Activated CD8-positive, alpha-beta memory T cell treated with anti-CD3 and anti-CD28 coated beads, Interleukin-2, amount 10 ng/mL, durations not matched to agents 7 days and 5 days (primary cell): ENCODE data around the gene LRMDA. TPM values are rescaled to one million over a fixed set of nuclear protein-coding genes. Genes with fewer than 3 reads are reported as not detected.

Source experiments
- ATAC-seq: fragments of 150-1000 bp; cut with Tn5 transposase; one replicate; pipeline ENCODE4 v1.10.0; 2021; ENCODE audit warnings: moderate library complexity
- CTCF ChIA-PET: fragments of 350-600 bp; sonication (Branson Sonifier 250); formaldehyde crosslinking; loops from one replicate; lab custom pipeline; 2021; ENCODE audit warnings: antibody characterized with exemption; lab: Charles Lee
- DNase-seq: peaks from one replicate; pipeline ENCODE4 v3.0.0-alpha.2; 2020
- H3K27ac Mint-ChIP-seq: one replicate; pipeline ENCODE4 v1.8.0; 2021; ENCODE audit warnings: mild to moderate bottlenecking, mixed read lengths
- H3K27me3 Mint-ChIP-seq: one replicate; pipeline ENCODE4 v1.8.0; 2021; ENCODE audit warnings: mixed read lengths
- H3K36me3 Mint-ChIP-seq: one replicate; pipeline ENCODE4 v1.8.0; 2021; ENCODE audit warnings: mild to moderate bottlenecking, mixed read lengths
- H3K4me1 Mint-ChIP-seq: one replicate; pipeline ENCODE4 v1.8.0; 2021; ENCODE audit warnings: mixed read lengths
- H3K4me3 Mint-ChIP-seq: one replicate; pipeline ENCODE4 v1.8.0; 2021; ENCODE audit warnings: mild to moderate bottlenecking, moderate library complexity, mixed read lengths
- H3K9me3 Mint-ChIP-seq: one replicate; pipeline ENCODE4 v1.8.0; 2022; ENCODE audit warnings: low read depth, mixed read lengths
- total RNA-seq, 2 experiments: library from RNA; stranded (reverse); gene quantifications; one replicate each; pipeline ENCODE4 v1.2.3, GENCODE V29; 2021

LRMDA gene
- total RNA-seq, 2 experiments from 2014 or later, result not detected

- CTCF ChIA-PET, result no interaction called here
- no peaks in the 10 kb centered on the region for H3K27me3 Mint-ChIP-seq
- peaks cover 4% of the 10 kb centered on the region for H3K9me3 Mint-ChIP-seq
- no peak overlapping the region for H3K27ac Mint-ChIP-seq
- H3K4me1 Mint-ChIP-seq, result no peaks in the 10 kb centered on the region
- no peak overlapping the region for H3K4me3 Mint-ChIP-seq
- ATAC-seq (no peak), DNase-seq (no peak)
- H3K36me3 Mint-ChIP-seq, result no peaks in the 10 kb centered on the region
Observed at GRCh38 chr10:76067447-76067846, 636.0 kb downstream of the LRMDA start.

DNA sequence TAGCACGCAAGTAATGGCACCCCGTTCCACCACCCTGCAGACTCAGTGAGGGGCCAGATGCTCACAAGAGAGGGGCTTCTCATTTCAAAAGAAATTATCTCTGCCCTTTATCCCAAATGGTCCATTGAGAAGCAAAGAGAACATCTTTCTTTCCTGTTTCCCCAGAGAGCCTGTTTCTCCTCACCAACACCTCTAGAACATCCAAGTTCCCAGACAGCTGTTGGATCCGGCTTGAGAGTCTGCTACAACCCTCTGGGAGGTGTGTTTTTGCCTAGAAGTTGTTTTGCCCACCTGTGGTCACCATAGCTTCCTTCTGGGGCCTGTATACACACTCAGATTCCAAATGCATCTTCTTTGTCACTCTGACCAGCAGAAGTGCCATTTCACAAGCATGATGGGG lies 637.4 kb downstream of the LRMDA start:
- H3K27ac Mint-ChIP-seq, result no peak overlapping the region
- CTCF ChIA-PET, result no interaction called here
- no peak for ATAC-seq
- H3K27me3 Mint-ChIP-seq, result no peaks in the 10 kb centered on the region
- no peak overlapping the region for H3K4me3 Mint-ChIP-seq
- no peaks in the 10 kb centered on the region for H3K36me3 Mint-ChIP-seq
- peaks cover 4% of the 10 kb centered on the region for H3K9me3 Mint-ChIP-seq
- no peak for DNase-seq
- no peaks in the 10 kb centered on the region for H3K4me1 Mint-ChIP-seq

- no peaks in the 10 kb centered on the region for H3K36me3 Mint-ChIP-seq
- CTCF ChIA-PET, result no interaction called here
- no peaks in the 10 kb centered on the region for H3K27me3 Mint-ChIP-seq
- ATAC-seq, result no peak
- no peaks in the 10 kb centered on the region for H3K4me1 Mint-ChIP-seq
- DNase-seq, result no peak
- no peak overlapping the region for H3K27ac Mint-ChIP-seq
- H3K4me3 Mint-ChIP-seq, result no peak overlapping the region
- H3K9me3 Mint-ChIP-seq, result peaks cover 4% of the 10 kb centered on the region
Observed at GRCh38 chr10:76070916-76071315, 639.5 kb downstream of the LRMDA start.

DNA sequence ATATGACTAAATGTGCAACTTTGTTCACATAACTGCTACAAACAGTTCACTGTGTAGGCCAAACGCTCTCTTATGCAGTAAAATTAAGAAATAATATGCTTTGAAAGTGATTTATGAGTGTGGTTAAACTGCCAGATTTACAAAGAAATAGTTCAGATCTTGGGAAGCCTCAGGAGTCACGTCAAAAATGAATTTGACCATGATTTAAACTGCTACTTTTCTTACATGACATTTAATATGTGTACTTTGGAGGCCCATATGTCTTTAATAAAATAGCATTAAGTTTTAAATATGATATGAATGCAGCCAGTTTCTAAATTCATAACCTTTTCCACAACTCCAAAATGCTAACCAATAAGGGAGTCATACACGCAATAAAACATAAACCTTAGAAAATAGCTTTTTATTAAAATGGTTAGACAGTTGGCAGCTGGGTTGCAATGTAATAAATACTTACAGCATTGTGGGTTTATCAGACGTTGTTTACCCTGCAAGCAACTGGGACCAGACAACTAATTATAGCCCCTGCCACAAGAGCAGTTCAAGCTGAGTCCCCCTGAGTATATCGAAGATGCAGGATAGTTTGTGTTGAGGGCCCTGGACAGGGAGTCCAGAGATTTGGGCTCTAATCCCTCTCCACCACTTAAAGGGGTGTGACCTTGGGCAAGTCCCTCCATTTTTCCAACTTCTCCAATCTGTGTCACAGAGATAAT lies 640.4 kb downstream of the LRMDA start:
- CTCF ChIA-PET, result no interaction called here
- Mint-ChIP-seq H3K4me3 (no peak overlapping the region), H3K9me3 (peaks cover 4% of the 10 kb centered on the region), H3K36me3 (no peaks in the 10 kb centered on the region), H3K27ac (no peak overlapping the region), H3K27me3 (no peaks in the 10 kb centered on the region), H3K4me1 (no peaks in the 10 kb centered on the region)
- ATAC-seq (no peak), DNase-seq (no peak)

DNA sequence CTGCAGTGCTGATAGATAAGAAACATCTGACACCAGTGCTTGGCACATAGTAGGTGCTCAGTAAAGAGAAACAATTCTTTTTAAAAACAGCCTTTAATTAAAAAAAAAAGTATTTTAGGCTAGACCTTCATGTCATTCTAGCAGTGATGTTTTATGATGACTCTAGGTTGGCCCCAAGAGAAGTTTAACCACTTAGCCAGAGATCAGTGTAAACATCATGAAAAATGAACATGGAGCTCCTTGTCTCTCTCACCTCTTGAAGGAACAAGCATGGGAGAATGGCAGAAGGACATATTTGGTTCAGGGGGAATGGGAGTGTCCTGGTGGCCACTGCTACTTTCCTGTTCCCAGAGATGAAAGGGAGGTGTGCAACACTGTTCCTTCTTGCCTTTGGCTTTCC lies 641.0 kb downstream of the LRMDA start:
- ATAC-seq, result no peak
- no peak for DNase-seq
- CTCF ChIA-PET, result no interaction called here
- no peaks in the 10 kb centered on the region for H3K27me3 Mint-ChIP-seq
- no peaks in the 10 kb centered on the region for H3K36me3 Mint-ChIP-seq
- no peak overlapping the region for H3K4me3 Mint-ChIP-seq
- H3K4me1 Mint-ChIP-seq, result no peaks in the 10 kb centered on the region
- H3K27ac Mint-ChIP-seq, result no peak overlapping the region
- H3K9me3 Mint-ChIP-seq, result peaks cover 4% of the 10 kb centered on the region

- no peaks in the 10 kb centered on the region for H3K27me3 Mint-ChIP-seq
- no peak for ATAC-seq
- no peak for DNase-seq
- CTCF ChIA-PET, result no interaction called here
- no peaks in the 10 kb centered on the region for H3K4me1 Mint-ChIP-seq
- no peak overlapping the region for H3K27ac Mint-ChIP-seq
- no peaks in the 10 kb centered on the region for H3K36me3 Mint-ChIP-seq
- H3K4me3 Mint-ChIP-seq, result no peak overlapping the region
- H3K9me3 Mint-ChIP-seq, result peaks cover 4% of the 10 kb centered on the region
Observed at GRCh38 chr10:76073524-76073923, 642.1 kb downstream of the LRMDA start.

DNA sequence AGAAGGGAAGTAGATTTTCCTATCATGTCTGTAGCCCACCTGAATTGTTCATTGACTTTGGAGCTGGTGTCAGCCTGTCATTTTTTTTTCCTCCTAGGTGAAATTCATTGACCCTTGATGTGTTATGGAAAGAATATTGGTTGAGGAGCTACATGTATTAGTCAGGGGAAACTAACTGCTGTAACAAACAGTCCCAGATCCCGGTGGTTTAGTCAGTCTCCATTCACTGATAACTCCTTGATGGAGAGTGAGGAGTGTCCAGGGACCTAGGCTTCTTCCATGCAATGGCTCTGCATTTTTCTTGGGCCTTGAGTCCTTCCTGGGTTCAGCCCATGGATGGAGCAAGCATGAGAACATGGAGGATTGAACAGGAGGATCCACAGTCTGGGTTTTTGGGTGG lies 643.2 kb downstream of the LRMDA start:
- DNase-seq (no peak), ATAC-seq (no peak)
- H3K27ac Mint-ChIP-seq, result no peak overlapping the region
- no peaks in the 10 kb centered on the region for H3K27me3 Mint-ChIP-seq
- no peaks in the 10 kb centered on the region for H3K4me1 Mint-ChIP-seq
- CTCF ChIA-PET, result no interaction called here
- H3K4me3 Mint-ChIP-seq, result no peak overlapping the region
- H3K9me3 Mint-ChIP-seq, result no peaks in the 10 kb centered on the region
- H3K36me3 Mint-ChIP-seq, result no peaks in the 10 kb centered on the region

- H3K9me3 Mint-ChIP-seq, result no peaks in the 10 kb centered on the region
- ATAC-seq, result no peak
- no peak for DNase-seq
- H3K4me1 Mint-ChIP-seq, result no peaks in the 10 kb centered on the region
- CTCF ChIA-PET, result no interaction called here
- no peaks in the 10 kb centered on the region for H3K36me3 Mint-ChIP-seq
- no peaks in the 10 kb centered on the region for H3K27me3 Mint-ChIP-seq
- no peak overlapping the region for H3K4me3 Mint-ChIP-seq
- H3K27ac Mint-ChIP-seq, result no peak overlapping the region
Observed at GRCh38 chr10:76080451-76080850, 649.0 kb downstream of the LRMDA start.

GRCh38 chr10:76080991-76081390 lies 649.6 kb downstream of the LRMDA start:
- Mint-ChIP-seq H3K36me3 (no peaks in the 10 kb centered on the region), H3K4me3 (no peak overlapping the region), H3K27ac (no peak overlapping the region), H3K4me1 (no peaks in the 10 kb centered on the region), H3K27me3 (no peaks in the 10 kb centered on the region), H3K9me3 (no peaks in the 10 kb centered on the region)
- ATAC-seq (no peak), DNase-seq (no peak)
- CTCF ChIA-PET, result no interaction called here

- Mint-ChIP-seq H3K4me3 (no peak overlapping the region), H3K4me1 (no peaks in the 10 kb centered on the region), H3K27me3 (no peaks in the 10 kb centered on the region), H3K36me3 (no peaks in the 10 kb centered on the region), H3K9me3 (no peaks in the 10 kb centered on the region), H3K27ac (no peak overlapping the region)
- DNase-seq, result no peak
- CTCF ChIA-PET, result no interaction called here
- no peak for ATAC-seq
Observed at GRCh38 chr10:76082232-76082631, 650.8 kb downstream of the LRMDA start.

DNA sequence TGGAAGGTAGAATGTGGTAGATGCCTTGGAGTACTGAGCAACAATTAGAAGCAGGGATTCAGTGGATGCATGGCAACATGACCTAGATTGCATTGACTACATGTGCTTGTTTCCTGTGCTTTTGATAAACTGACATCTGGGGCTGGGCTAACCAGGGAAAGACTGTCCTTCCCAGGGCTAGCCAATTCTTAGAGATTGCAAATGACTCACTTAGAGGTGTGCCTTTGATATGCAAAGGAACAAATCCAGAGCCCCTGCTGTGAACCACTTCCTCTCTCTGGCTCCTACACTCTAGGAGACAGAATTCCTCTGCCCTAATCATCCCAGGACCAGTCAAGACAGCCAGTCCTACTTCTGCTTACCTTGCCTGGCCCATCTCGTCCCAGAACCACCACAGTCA lies 651.5 kb downstream of the LRMDA start:
- CTCF ChIA-PET, result no interaction called here
- Mint-ChIP-seq H3K9me3 (no peaks in the 10 kb centered on the region), H3K4me1 (no peaks in the 10 kb centered on the region), H3K36me3 (no peaks in the 10 kb centered on the region), H3K4me3 (no peak overlapping the region), H3K27ac (no peak overlapping the region), H3K27me3 (no peaks in the 10 kb centered on the region)
- DNase-seq (no peak), ATAC-seq (no peak)

- H3K9me3 Mint-ChIP-seq, result no peaks in the 10 kb centered on the region
- no peak for ATAC-seq
- CTCF ChIA-PET, result no interaction called here
- no peaks in the 10 kb centered on the region for H3K4me1 Mint-ChIP-seq
- H3K4me3 Mint-ChIP-seq, result no peak overlapping the region
- no peaks in the 10 kb centered on the region for H3K27me3 Mint-ChIP-seq
- DNase-seq, result no peak
- H3K27ac Mint-ChIP-seq, result no peak overlapping the region
- no peaks in the 10 kb centered on the region for H3K36me3 Mint-ChIP-seq
Observed at GRCh38 chr10:76085002-76085816, 653.8 kb downstream of the LRMDA start.

GRCh38 chr10:76085817-76086167 lies 654.4 kb downstream of the LRMDA start:
- ATAC-seq (no peak), DNase-seq (no peak)
- no peak overlapping the region for H3K4me3 Mint-ChIP-seq
- no peak overlapping the region for H3K27ac Mint-ChIP-seq
- no peaks in the 10 kb centered on the region for H3K9me3 Mint-ChIP-seq
- no peaks in the 10 kb centered on the region for H3K4me1 Mint-ChIP-seq
- no peaks in the 10 kb centered on the region for H3K27me3 Mint-ChIP-seq
- CTCF ChIA-PET, result no interaction called here
- no peaks in the 10 kb centered on the region for H3K36me3 Mint-ChIP-seq

DNA sequence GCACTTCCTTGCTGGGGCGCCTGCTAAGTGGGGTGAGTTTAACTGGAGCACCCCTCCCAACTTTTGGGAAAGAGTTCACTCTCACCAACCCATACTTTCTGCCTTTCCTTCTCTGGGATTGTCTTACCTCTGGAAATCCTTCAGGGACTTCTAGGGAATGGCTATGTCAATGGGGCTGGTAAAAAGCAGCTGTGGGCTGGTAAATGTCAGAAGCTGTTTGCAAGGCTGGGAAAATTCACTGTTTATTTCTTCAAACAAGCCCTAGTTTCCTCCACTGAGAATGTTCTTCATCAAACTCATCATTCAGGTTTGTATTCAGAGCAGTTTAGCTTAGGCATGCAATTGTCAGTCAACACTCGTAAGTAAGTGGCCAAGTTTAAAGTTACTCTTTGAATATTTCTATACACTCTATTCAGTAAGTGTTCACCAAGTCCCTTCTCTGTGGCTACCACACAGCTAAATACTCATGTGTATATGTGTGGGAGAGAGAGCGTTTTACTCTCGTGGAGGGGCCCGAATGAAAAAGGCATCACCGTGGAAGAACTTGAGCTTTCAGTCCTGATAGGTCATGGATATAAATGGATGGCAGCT lies 654.8 kb downstream of the LRMDA start:
- Mint-ChIP-seq H3K4me1 (no peaks in the 10 kb centered on the region), H3K4me3 (no peak overlapping the region), H3K36me3 (no peaks in the 10 kb centered on the region), H3K27me3 (no peaks in the 10 kb centered on the region), H3K27ac (no peak overlapping the region), H3K9me3 (no peaks in the 10 kb centered on the region)
- CTCF ChIA-PET, result no interaction called here
- ATAC-seq (no peak), DNase-seq (no peak)
